GM21381 (cell line): Measurements from ENCODE around the gene LUZP1.
"Not testable (repeated sequence)": the region's sequence is repeated elsewhere in the genome, so short reads cannot be mapped to it uniquely, and the experiment has no call there.

Experiments used
- ATAC-seq: cut with Tn5 transposase; IDR thresholded peaks from one replicate; pipeline ENCODE4 v1.9.1; 2021; ENCODE audit warnings: mild to moderate bottlenecking, moderate library complexity; ENCODE audit not compliant: unreplicated experiment

Gene LUZP1

DNA sequence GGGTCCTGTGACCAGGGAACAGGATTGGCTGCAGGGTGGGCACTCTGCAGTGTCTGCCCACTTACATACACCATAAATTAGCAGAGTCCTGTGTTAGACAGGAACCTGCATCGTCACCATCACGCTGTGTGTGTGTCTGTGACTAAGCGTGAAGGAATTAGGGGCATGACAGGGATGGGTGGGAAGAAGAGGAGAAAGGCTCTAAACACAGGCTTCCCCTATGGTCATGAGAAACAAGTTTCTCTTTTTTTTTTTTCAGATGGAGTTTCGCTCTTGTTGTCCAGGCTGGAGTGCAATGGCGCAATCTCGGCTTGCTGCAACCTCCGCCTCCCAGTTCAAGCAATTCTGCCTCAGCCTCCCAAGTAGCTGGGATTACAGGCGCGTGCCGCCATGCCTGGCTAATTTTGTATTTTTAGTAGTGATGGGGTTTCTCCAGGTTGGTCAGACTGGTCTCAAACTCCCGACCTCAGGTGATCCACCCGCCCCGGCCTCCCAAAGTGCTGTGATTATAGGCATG is 20.3 kb upstream of the LUZP1 start:
- ATAC-seq, result not testable (repeated sequence)

DNA sequence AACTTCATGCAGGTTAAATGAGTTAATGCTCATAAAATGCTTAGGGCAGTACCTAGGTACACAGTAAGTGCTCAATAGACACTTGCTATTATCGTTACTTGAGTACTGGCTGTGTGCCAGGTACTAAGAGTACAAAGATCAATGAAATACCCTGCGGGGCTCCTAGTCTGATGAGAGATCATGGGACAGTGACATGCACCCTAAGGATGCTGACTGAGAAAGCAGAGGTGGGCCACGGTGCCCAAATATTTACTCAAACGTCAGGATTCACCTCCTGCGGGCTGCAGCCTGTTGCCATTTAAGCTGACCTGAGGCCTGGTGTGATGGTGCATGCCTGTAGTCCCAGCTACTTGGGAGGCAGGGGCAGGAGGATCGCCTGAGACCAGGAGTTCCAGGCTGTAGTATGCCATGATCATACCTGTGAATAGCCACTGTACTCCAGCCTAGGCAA is 19.8 kb upstream of the LUZP1 start:
- ATAC-seq, result no peak

DNA sequence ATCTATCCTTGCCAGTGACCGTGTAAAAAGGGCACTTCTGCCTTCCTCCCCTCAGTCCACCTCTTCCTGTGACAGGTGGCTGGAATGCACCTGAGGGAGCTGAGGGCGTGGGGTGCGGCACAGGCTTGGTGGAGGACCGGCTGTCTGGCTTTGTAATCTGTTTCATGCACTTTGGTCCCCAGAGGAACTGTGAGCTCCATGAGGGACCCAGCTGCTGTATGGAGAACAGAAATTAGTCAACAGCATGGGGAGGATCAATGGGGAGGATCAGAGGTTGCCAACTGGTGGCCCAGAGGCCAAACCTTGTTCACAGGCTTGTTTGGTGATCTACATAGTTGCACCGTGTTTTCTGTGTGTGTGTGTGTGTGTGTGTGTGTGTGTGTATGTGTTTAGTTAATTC is 19.0 kb upstream of the LUZP1 start:
- ATAC-seq, result no peak

DNA sequence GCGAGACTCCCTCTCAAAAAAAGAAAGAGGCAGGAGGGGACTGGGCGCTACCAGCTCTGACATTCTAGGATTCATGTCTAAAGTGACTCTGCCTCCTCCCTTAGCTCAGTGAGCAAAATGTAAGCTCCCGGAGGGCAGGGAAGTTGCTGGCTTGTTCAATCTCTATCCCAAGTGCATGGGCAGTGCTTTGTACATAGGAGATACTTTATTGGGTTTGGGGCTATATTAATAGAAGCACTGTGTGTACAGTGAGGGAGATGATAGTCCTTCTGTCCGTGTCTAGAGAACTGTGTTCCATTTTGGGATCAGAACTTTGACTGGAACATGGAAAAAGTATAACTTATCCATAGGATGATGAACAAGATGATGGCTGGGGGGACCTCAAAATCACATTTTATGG is 16.7 kb upstream of the LUZP1 start:
- ATAC-seq, result no peak

DNA sequence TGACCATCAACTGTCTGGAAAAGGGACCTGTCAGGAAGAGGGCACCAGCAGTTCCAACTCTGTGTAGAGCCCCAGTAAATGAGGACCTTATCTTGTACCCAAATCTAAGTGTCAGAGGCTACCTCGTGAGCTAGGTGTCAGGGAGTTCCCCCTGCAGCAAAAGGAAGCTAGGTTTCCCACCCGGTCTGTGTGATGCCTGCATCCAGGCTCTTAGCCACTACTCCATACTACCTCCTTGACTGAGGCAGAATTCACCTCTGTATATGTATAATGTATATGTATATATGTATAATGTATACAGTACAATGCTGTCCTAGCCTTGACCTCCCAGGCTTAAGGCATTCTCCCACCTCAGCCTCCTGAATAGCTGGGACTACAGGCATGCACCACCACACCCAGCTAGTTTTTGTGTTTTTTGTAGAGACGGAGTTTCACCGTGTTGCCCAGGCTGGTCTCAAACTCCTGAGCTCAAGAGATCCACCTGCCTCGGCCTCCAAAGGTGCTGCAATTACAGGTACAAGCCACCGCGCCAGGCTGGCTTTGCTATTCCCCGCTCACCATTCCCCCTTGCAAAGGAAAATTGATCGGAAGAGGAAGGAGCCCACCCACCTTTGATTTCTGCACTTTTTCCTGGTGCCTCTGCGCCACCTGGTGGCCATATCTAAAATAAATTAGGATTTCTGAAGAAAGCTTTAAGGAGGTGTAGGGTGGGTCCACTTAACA is 15.7 kb upstream of the LUZP1 start:
- no peak for ATAC-seq

DNA sequence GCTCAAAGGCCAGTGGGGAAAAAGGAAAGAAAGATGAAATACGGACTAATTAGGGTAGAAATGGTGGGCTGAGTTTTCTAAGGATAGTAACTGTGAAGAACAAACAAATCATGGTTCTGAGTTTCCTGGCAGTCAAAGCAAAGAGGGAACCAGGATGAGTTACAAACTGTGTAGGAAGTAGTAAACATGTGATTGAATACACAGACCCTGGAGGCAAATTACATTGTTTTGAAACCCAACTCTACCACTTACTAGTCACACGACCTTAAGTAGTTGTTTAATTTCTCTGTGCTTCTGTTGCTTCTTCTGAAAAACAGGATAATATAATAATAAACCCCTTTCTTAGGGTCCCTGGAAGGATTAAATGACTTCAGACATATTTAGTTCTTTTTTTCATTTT is 11.2 kb upstream of the LUZP1 start:
- ATAC-seq, result no peak

DNA sequence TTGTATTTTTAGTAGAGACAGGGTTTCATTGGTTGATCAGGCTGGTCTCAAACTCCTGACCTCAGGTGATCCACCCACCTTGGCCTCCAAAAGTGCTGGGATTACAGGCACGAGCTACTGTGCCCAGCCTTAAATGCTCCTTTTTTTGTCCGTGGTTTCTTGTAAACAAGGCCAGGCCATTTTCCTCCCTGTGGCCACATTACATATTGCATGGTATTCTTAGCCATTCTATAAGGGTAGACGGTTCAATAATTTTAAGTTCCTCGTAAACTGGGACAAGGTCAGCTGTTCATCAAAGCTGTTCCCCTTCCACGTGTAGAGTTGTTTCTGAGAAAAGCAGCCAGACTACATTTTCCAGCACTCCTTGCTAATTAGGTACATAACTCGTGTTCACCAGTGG is 10.3 kb upstream of the LUZP1 start:
- ATAC-seq, result no peak

DNA sequence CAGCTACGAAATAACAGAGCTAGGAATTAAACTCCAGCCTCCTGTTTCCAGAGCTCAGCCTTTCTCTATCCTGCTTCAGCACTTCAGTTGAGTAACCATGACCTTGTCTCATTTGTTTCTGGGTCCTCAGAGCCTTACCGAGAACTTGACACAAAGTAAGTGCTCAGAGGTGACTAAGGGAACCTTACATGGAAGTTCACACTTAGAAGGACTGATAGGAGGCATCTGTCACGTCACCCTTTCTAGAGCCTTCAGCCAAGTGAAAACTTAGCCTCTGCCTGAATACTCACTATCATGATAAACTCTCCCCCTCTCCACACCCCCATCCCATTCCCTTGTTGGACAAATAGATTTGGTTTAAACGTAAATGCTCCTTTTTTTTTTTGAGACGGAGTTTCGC is 9.8 kb upstream of the LUZP1 start:
- no peak for ATAC-seq

DNA sequence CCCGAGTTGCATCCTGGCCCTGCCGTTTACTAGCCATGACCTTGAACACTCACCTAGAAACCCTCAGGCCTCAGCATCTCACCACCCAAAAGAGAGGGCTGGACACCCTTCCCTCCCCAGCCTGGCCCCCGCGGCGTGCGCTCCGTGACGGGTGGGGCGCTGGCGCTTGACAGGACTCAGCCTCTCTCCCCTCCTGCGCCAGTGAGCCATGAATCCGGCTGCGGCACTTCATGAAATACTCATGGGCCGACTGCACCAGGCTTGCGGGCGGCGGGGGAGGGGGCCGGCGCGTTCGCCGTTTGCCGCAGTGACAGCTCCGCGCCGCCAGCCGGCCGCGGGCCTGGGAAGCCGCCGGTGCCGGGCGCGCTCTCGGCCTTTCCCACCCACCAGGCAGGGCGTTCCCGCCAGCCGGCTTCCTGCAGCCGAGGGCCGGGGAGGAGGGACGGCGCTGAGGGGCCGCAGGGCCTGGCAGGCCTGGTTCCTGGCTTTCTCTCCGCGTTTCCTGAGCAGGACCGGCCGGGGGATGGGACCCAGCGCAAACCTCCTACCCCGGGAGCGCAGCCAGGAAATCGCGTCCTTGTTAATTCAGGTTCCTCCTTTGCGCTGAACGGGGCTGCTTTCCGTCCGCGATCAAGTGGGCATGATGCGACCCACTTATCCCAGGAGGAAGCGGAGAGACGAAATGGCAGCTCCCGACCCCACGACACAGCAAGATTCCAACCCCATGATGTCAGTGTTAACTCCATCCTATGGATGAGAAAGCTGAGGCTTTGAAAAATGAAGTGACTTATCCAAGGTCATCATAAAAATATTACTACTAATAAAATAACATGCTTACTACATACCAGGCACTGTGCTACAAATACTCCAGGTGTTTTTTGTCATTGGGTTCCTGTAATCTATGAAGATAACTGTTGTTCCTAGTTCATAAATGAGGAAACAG is 9.1 kb upstream of the LUZP1 start:
- ATAC-seq, result peak; percentile 73

DNA sequence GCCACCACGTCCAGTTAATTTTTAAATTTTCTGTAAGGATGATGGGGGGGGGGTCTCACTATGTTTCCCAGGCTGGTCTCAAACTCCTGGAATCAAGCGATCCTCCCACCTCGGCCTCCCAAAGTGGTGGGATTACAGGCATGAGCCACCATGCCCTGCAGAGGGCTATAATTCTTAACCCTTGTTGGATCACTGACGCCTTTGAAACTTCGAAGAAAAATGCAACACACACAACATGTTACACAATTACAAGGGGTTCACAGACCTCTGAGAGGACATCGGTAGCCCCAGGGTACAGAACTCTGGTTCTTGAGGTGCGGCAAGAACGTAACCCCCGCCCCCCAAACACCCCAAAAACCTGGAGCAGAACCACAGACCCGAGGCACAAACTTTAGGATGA is 8.4 kb upstream of the LUZP1 start:
- ATAC-seq, result no peak

DNA sequence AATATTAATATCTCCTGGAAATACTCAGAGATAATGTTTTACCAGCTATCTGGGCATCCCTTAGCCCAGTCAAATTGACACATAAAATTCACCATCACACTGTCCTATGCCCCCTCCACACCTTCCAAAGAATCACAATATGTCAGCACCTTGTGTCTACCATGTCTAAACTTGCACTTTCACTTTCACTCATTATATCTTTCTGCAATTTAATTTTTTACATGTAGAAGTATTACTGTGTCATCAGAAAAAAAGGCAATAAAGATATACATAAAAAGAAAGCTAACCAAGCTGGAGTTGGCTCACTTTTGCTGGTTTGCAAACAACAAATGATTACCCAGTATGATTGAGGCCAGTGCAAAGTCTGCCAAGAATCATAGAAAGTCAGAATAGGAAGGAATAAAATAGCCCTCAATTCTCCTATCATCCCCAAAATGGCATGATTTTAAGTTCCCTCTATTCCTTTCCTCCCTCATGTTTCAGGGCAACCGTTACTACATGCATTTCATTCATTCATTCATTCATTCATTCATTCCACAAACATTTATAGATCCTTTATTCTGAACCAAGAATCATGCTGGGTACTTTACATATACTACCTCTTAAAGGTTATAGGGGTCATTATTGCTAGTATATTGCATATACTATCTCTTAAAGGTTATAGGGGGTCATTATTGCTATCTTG is 5.9 kb upstream of the LUZP1 start:
- ATAC-seq, result no peak

DNA sequence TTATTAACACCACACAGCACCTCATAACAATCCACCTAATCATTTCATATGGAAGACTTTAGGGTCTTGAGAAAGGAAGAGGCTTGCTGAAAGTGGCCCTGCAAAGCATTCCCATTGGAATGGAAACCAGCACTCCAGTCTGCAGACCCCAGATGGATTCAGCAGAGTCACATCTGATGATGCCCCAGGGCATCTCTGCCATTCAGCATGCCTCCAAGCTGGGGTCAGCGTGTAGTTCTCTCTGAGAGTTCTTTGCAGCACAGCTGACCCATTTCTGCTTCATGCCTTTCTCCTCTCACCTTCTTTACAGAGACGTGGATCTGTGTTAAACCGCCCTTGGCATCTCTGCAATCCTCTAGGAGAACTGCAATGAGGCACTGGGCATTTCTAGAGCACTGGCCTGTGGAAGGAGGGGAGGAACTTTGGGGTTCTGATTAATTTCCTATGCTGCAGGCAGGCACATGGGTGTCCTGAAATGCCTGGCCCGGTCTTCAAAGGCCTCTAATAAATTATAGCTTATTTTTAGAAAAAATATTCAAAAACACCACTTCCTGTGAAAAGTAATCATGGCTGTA is 2.6 kb upstream of the LUZP1 start:
- no peak for ATAC-seq

DNA sequence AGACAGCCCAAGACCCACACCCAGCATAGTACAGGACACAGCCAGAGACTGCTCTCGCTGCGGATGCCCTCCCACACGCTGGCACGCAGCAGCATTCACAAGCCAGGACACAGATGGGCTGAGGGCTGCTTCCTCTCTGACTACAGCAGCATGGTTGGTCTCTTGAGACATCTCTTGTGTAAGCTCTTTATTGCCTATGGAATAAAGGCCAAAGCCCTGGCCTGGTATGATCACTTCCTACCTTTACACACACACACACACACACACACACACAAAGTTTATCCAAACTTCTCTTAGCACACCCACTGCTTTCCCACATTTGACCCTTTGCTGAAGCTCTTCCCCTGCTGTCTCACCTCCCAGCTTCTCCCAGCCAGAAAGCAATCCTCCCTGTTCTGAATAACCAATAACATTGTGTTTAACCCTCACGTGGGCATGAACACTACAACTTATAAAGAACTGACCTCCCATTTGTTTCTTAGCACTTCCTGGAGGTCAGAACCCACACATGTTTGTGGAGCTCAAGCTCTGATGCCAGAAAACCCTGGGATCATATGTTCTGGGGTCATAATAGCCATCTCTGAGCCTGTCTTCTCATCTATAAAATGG is 1.2 kb upstream of the LUZP1 start:
- no peak for ATAC-seq

DNA sequence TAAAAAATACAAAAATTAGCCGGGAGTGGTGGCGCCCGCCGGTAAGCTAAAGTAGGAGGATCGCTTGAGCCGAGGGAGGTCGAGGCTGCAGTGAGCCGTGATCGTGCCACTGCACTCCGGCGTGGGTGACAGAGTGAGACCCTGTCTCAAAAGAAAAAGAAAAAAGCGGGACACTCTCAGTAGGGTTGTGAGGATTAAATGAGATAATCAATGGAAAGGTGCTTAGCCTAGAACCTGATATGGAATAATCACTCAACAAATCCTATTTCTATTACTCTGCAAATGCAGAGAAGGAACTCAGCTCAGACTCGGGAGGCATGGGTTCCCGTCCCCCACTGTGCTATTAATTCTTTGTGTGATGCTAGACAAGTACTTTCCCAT is 529 bp upstream of the LUZP1 start:
- ATAC-seq, result no peak

DNA sequence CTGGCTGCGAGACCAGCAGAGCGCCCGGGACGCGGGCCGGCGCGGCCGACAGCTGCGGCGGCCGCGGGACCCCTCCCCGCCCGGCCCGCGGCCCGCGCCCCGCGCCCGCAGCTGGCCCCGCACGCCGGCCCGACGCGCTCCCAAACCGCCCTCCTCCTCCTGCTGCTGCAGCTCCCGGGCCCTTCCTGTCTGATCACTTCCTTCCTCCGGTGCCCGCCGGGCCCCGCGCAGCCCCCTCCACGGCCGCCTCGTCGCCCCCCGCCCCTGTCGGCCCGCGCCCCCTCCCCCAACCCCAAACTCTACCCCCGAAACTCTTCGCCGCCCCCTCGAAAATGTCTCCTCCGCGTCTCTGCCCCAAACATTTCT is 594 bp downstream of the LUZP1 start:
- ATAC-seq, result no peak

DNA sequence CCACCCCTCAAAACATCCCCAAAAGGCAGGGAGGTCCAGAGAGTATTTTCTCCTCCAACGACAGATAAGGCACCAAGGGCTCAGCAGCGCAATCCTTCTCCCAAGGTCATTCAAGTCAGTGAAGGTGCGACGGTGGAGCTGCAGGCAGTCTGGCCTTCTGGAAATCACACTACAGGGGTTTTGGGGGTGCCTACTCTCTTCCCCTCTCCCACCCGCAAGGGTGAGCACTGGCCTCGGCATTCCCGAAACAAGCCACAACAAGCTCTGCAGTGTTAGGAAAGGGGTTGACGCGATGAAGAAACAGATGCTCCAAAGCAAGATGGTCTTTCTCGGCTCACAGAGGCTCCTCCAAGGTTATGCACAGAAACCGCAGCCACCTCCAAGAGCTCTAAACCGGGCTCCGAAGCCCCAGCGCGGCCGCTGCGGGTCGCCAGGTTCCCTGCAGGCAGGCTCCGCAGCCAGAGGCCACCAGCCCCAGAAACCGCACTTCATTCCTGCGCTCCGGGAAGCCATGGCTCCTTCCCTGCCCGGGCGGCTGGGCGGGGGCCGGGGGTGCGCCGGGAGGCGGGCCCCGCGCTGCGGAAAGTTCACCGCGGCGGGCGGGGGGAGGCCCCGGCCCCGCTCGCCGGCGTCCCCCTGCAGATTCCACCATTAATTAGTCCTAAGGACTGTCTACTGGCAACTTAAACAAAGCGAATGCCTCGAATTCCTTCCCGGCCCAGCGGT is 1.1 kb downstream of the LUZP1 start:
- ATAC-seq, result no peak

DNA sequence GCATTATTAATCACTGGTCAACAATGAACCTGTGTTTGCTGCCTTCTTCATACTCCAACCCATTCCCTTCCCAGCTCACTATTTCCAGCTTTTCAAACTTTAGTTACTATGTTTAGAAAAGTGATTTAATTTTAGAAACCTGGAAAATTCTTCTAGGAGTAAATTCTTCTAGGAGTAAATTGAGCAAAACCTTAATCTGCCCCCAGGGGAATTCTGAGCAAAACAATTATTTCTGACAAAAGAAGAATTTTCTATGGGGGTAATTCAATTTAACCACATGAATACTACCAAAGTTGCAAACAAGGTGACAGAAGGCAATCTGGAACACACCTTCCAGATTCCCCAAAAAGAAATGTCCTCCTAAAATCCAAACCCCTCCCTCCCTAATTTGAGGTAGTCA is 1.8 kb downstream of the LUZP1 start:
- ATAC-seq, result no peak

DNA sequence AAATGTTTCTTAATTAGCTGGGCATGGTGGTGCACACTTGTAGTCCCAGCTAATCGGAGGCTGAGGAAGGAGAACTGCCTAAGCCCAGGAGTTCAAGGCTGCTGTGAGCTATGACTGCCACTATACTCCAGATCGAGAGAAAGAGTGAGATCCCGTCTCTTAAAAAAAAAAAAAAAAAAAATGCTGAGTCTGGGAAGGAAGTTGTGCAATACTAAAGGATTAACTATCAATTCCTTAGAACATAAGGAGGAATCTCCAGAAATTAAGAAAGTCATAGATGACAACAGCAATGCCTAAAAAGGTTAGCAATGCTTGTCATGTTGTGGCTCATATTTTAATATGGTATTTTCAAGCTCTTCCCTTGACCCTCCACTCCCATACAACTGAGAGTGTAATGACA is 5.3 kb downstream of the LUZP1 start:
- no peak for ATAC-seq

DNA sequence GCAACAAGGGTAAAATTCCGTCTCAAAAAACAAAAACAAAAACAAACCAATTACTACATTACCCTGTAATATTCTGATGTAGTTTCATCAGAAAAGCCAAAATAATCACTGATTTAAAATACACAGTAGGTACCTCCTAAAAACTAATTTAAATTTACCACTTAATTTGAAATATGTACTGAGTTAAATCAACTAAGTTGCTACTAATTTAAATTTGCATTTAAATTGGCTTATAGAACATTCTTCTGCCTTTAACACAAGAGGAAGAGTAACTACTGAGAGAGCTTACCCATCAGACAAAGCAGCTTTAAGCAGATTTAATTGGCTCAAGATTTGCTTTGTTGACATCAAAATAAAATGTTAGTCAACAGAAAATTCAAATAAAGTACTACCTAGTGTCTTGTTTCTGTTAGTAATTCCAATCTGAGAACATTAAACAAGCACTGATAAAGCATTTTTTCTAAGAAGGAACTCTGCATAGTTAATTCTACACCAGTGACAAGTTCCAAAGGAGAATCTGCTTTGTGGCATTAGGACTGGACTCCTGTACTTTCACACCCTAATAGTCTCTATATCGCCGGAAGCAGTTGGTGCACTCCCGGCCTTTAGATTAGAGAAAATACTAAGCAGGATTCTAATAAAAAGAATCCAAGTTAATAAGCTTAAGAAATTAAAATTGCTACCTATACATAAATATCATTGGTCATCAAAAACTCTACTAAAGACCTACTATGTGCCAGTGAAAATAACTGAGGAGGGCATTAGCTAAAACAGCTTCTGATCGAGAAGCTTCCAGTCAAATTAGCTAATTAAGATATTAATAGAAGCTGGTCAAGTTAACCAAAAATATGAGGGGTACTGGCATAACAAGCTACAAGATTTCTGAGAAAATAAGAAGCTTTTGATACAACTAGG is 8.4 kb downstream of the LUZP1 start:
- no peak for ATAC-seq
